Prostate gland (tissue), 2 donors: ENCODE measurements around the gene PRKACB. TPM values are rescaled to one million over a fixed set of nuclear protein-coding genes. Genes with fewer than 3 reads are reported as not detected.

Experiments
- DNase-seq: peaks from one replicate; pipeline ENCODE4 v3.0.0-alpha.2; 2019; ENCODE audit warnings: low spot score
- H3K27ac ChIP-seq, 2 donors: fragments of 200-600 bp; sonication (generic); 2 replicates each; pipeline ENCODE4 v1.5.1; 2017 to 2019
- H3K27me3 ChIP-seq: fragments of 200-600 bp; sonication (generic); replicated peaks from 2 replicates; pipeline ENCODE4 v1.5.1; 2019; ENCODE audit not compliant: insufficient read depth
- H3K36me3 ChIP-seq, 2 donors: fragments of 200-600 bp; sonication (generic); 1 replicate in 1 of 2; 2 replicates in 1 of 2; pipeline versions ENCODE4 v1.5.1 to v1.8.1; 2017 to 2019
- H3K4me1 ChIP-seq: fragments of 200-600 bp; sonication (generic); replicated peaks from 2 replicates; pipeline ENCODE4 v1.5.1; 2019
- H3K4me3 ChIP-seq, 2 donors: fragments of 200-600 bp; sonication (generic); 2 replicates each; pipeline ENCODE4 v1.5.1; 2017 to 2019
- H3K9me3 ChIP-seq: fragments of 200-600 bp; sonication (generic); 2 replicates; pipeline ENCODE4 v1.5.1; 2017
- CTCF ChIP-seq, 4 experiments: fragments of 200-600 bp in 2 of 4; fragments of 450-650 bp in 2 of 4; sonication (generic) in 2 of 4; IDR thresholded peaks; 1 replicate in 3 of 4; 2 replicates in 1 of 4; pipeline ENCODE4 v1.5.1; 2016 to 2019; ENCODE audit warnings: antibody characterized with exemption in 4 of 4, mild to moderate bottlenecking in 2 of 4, moderate library complexity in 2 of 4
- POLR2A ChIP-seq: fragments of 450-650 bp; IDR thresholded peaks from one replicate; pipeline ENCODE4 v1.6.1; 2016; ENCODE audit warnings: antibody characterized with exemption, mild to moderate bottlenecking
- POLR2AphosphoS5 ChIP-seq: sonication (generic); formaldehyde crosslinking; IDR thresholded peaks from one replicate; pipeline ENCODE4 v1.6.1; 2017; ENCODE audit warnings: antibody characterized with exemption
- WGBS: methylation state at CpG from one replicate; pipeline ENCODE4 v1.1.5; 2018; 5-methylcytosine and 5-hydroxymethylcytosine counted together
- intact Hi-C: fragments of 100-400 bp; cut with DNase I; formaldehyde crosslinking; loops from one replicate; pipeline ENCODE4 v1.14.2; 2022
- total RNA-seq, 2 donors: library from RNA; depleted of rRNA; stranded (reverse); fragments of >200 nt; gene quantifications; one replicate each; pipeline ENCODE4 v1.1.0, GENCODE V29; 2016

Gene PRKACB
- total RNA-seq, 2 donors from 2014 or later: 24.7 to 29.3 TPM

GRCh38 chr1:84242641-84243040 is 98.6 kb downstream of the PRKACB start:
- Histone ChIP-seq H3K36me3 (no peaks in the 10 kb centered on the region), H3K4me3 (no peak overlapping the region), H3K4me1 (no peaks in the 10 kb centered on the region), H3K27ac (no peak overlapping the region), H3K27me3 (no peaks in the 10 kb centered on the region), H3K9me3 (no peaks in the 10 kb centered on the region)
- intact Hi-C loops: no loop called here
- WGBS: 53% methylated on average over 3 of the region's 3 CpGs
- no peak for TF ChIP-seq POLR2AphosphoS5
- no peak for DNase-seq

GRCh38 chr1:84245563-84245962 is 101.5 kb downstream of the PRKACB start:
- no peaks in the 10 kb centered on the region for H3K27me3 ChIP-seq
- TF ChIP-seq POLR2A: no peak
- no peak for TF ChIP-seq POLR2AphosphoS5
- H3K4me1 ChIP-seq: no peaks in the 10 kb centered on the region
- H3K36me3 ChIP-seq: no peaks in the 10 kb centered on the region
- 42% methylated on average over 3 of the region's 3 CpGs for WGBS
- no peak overlapping the region for H3K4me3 ChIP-seq
- no peaks in the 10 kb centered on the region for H3K9me3 ChIP-seq
- intact Hi-C loops: no loop called here
- no peak for DNase-seq
- no peak overlapping the region for H3K27ac ChIP-seq

- no peaks in the 10 kb centered on the region for H3K4me1 ChIP-seq
- no peaks in the 10 kb centered on the region for H3K27me3 ChIP-seq
- H3K36me3 ChIP-seq: no peaks in the 10 kb centered on the region
- TF ChIP-seq CTCF (IDR thresholded peaks at IDR 0.05) (no peak), POLR2AphosphoS5 (no peak), POLR2A (no peak)
- DNase-seq: no peak
- intact Hi-C loops: no loop called here
- WGBS: 44% methylated on average over 4 of the region's 4 CpGs
- no peak overlapping the region for H3K27ac ChIP-seq
- no peaks in the 10 kb centered on the region for H3K9me3 ChIP-seq
- H3K4me3 ChIP-seq: no peak overlapping the region
Measured at GRCh38 chr1:84246213-84246612, 102.1 kb downstream of the PRKACB start.

GRCh38 chr1:84247425-84248220 is 103.6 kb downstream of the PRKACB start:
- WGBS: 57% methylated on average over 11 of the region's 11 CpGs
- H3K4me1 ChIP-seq: no peaks in the 10 kb centered on the region
- H3K9me3 ChIP-seq: no peaks in the 10 kb centered on the region
- H3K36me3 ChIP-seq: no peaks in the 10 kb centered on the region
- no peak overlapping the region for H3K4me3 ChIP-seq
- no peak overlapping the region for H3K27ac ChIP-seq
- DNase-seq: peak; percentile 14
- TF ChIP-seq POLR2AphosphoS5 (peak; percentile 47), POLR2A (no peak), CTCF (IDR thresholded peaks at IDR 0.05) (no peak)
- intact Hi-C loops: no loop called here
- no peaks in the 10 kb centered on the region for H3K27me3 ChIP-seq

- no peak for DNase-seq
- intact Hi-C loops: no loop called here
- TF ChIP-seq CTCF (IDR thresholded peaks at IDR 0.05): no peak
- no peak for TF ChIP-seq POLR2A
- no peak for TF ChIP-seq POLR2AphosphoS5
Measured at GRCh38 chr1:84250668-84251067, 106.6 kb downstream of the PRKACB start.

GRCh38 chr1:84253036-84253435 is 109.0 kb downstream of the PRKACB start:
- WGBS: 82% methylated on average over 2 of the region's 2 CpGs
- intact Hi-C loops: no loop called here
- no peak overlapping the region for H3K4me3 ChIP-seq
- H3K36me3 ChIP-seq: no peaks in the 10 kb centered on the region
- TF ChIP-seq POLR2A (no peak), CTCF (IDR thresholded peaks at IDR 0.05) (no peak), POLR2AphosphoS5 (no peak)
- no peaks in the 10 kb centered on the region for H3K9me3 ChIP-seq
- H3K4me1 ChIP-seq: peaks cover 3% of the 10 kb centered on the region
- no peak overlapping the region for H3K27ac ChIP-seq
- DNase-seq: no peak
- H3K27me3 ChIP-seq: no peaks in the 10 kb centered on the region

More at GRCh38 chr1:84250668-84251067, 106.6 kb downstream of the PRKACB start:
- no peaks in the 10 kb centered on the region for H3K27me3 ChIP-seq
- 94% methylated on average over 2 of the region's 2 CpGs for WGBS
- H3K27ac ChIP-seq: no peak overlapping the region
- no peaks in the 10 kb centered on the region for H3K4me1 ChIP-seq
- H3K36me3 ChIP-seq: no peaks in the 10 kb centered on the region
- no peaks in the 10 kb centered on the region for H3K9me3 ChIP-seq
- no peak overlapping the region for H3K4me3 ChIP-seq
